Kidney epithelial cell (primary cell): ENCODE data around the gene EXOC6. TPM values are rescaled to one million over a fixed set of nuclear protein-coding genes. Genes with fewer than 3 reads are reported as not detected.

Source experiments
- DNase-seq: peaks from one replicate; pipeline ENCODE4 v3.0.0-alpha.2; 2010; ENCODE audit warnings: low read depth
- H3K27me3 ChIP-seq: 2 replicates; pipeline ENCODE4 v1.6.0; 2011; ENCODE audit warnings: low read length; ENCODE audit not compliant: control insufficient read depth, insufficient read depth
- H3K36me3 ChIP-seq: 2 replicates; pipeline ENCODE4 v1.5.1; 2011; ENCODE audit warnings: low read length; ENCODE audit not compliant: control insufficient read depth, insufficient read depth
- H3K4me3 ChIP-seq: 2 replicates; pipeline ENCODE4 v1.5.1; 2011; ENCODE audit warnings: low read depth, mild to moderate bottlenecking, control low read depth, low read length
- total RNA-seq: library from RNA; depleted of rRNA; stranded (reverse); fragments of >200 nt; gene quantifications from 2 replicates; pipeline ENCODE4 v1.2.3, GENCODE V29; 2015
- TF ChIP-seq, protein P1 (sequence below): IDR thresholded peaks from 2 replicates; pipeline ENCODE4 v1.5.1; 2011; ENCODE audit warnings: mild to moderate bottlenecking, moderate library complexity, low read length, control low read depth, inconsistent platforms; ENCODE audit not compliant: insufficient read depth, poor library complexity, severe bottlenecking

Gene EXOC6
- total RNA-seq, 1 donor from 2014 or later: 10.5 TPM

DNA sequence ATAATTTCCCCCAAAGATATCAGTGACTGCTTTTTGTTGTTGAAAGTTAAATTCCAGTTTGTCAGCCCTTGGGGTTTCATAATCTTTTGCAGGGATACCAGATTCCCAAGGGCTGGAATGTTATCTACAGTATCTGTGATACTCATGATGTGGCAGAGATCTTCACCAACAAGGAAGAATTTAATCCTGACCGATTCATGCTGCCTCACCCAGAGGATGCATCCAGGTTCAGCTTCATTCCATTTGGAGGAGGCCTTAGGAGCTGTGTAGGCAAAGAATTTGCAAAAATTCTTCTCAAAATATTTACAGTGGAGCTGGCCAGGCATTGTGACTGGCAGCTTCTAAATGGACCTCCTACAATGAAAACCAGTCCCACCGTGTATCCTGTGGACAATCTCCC, 228.6 kb downstream of the EXOC6 start:
- Histone ChIP-seq H3K36me3 (no peaks in the 10 kb centered on the region), H3K27me3 (peaks cover 54% of the 10 kb centered on the region), H3K4me3 (no peak overlapping the region)
- DNase-seq: no peak
- TF ChIP-seq, protein P1, sequence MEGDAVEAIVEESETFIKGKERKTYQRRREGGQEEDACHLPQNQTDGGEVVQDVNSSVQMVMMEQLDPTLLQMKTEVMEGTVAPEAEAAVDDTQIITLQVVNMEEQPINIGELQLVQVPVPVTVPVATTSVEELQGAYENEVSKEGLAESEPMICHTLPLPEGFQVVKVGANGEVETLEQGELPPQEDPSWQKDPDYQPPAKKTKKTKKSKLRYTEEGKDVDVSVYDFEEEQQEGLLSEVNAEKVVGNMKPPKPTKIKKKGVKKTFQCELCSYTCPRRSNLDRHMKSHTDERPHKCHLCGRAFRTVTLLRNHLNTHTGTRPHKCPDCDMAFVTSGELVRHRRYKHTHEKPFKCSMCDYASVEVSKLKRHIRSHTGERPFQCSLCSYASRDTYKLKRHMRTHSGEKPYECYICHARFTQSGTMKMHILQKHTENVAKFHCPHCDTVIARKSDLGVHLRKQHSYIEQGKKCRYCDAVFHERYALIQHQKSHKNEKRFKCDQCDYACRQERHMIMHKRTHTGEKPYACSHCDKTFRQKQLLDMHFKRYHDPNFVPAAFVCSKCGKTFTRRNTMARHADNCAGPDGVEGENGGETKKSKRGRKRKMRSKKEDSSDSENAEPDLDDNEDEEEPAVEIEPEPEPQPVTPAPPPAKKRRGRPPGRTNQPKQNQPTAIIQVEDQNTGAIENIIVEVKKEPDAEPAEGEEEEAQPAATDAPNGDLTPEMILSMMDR: no peak

DNA sequence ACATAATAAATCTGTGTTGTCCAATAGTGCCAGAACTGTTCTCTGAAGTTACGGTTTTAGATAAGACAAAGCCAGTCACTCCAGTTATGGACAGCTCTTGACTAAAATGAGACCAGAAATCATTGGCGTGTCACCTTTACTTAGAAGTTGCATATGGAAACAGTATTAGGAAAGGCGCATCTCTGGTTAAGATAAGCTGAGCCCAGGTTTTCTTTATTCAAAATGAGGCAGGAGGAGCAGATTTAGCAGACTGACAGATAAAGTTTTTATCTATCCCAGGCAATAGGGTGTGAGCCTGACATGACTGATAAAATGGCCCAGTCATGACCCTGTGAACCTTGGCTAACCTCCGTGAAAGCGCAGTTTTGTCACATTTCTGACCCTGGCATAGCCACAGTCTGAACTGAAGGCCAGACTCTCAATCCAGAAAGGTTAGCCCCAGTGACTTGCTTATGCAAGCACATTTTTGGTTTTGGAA, 229.6 kb downstream of the EXOC6 start:
- TF ChIP-seq, protein P1: no peak
- Histone ChIP-seq H3K36me3 (no peaks in the 10 kb centered on the region), H3K27me3 (peaks cover 44% of the 10 kb centered on the region), H3K4me3 (no peak overlapping the region)
- no peak for DNase-seq

DNA sequence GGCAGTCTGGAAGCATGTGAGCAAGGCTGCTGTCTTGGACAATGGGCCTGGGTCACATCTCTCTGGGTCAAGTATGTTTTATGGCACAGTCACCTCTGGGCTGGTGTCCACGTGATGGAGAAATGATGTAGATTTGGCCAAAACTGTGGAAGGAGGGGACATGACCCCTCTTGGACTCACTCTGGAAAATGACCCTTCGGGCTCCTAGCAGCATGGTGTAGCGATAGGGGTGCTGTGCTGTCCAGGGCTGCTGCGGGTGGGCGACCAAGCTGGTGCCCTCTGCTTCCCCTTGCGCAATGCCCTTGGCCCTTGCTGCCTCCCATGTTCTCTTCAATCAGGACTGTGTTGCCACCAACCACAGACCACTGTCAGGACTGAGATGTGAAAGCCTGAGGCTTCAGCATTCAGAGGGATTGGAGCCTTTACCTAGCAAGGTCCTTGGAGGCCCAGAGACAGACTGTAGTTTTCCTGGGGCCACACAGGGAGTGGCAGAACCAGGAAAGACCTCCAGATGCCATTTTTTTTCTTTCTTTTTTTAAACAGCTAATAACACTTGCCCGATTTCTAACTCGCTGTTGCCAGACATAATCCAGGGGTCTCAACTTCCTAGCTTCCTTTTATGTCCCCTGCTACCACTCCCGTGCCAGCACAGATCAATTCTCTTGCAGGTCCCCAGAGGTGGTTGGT, 231.5 kb downstream of the EXOC6 start:
- Histone ChIP-seq H3K4me3 (no peak overlapping the region), H3K36me3 (no peaks in the 10 kb centered on the region), H3K27me3 (peaks cover 24% of the 10 kb centered on the region)
- TF ChIP-seq, protein P1: no peak
- DNase-seq: no peak

DNA sequence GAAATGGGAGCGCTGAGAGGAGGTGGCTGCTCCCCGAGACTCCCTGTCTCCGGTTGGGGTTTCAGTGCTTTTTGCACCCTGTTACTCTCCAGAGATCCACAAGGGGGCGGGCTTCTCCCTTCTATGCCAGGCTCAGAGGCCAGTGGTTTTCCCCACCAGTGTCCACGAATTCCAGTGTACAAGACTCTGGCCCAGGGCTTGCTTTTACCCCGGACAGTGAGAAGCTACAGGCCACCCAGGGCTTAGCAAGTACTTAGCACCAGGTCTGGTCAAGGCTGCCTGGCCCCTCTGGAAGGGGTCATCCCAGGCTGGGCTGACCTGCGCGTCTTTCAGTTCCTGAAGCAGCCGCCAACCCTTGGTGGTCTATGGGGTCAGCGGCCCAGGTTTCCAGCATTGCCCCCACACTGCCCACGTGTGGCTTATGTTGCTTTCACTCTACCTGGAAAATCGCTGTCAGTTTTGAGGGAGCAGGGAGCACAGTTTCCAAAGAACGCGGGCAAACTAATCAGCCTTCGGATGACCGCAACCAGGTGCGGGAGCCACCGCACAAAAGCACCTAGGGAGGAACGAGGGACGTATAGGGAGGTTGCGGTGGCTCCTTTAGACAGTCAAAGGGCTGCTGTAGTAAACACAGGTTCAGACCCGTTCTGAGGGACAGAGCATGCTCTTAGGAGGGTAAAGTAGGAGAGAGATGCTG, 232.2 kb downstream of the EXOC6 start:
- no peak for DNase-seq
- TF ChIP-seq, protein P1: peak; percentile 88
- H3K27me3 ChIP-seq: peaks cover 18% of the 10 kb centered on the region
- no peaks in the 10 kb centered on the region for H3K36me3 ChIP-seq
- no peak overlapping the region for H3K4me3 ChIP-seq

DNA sequence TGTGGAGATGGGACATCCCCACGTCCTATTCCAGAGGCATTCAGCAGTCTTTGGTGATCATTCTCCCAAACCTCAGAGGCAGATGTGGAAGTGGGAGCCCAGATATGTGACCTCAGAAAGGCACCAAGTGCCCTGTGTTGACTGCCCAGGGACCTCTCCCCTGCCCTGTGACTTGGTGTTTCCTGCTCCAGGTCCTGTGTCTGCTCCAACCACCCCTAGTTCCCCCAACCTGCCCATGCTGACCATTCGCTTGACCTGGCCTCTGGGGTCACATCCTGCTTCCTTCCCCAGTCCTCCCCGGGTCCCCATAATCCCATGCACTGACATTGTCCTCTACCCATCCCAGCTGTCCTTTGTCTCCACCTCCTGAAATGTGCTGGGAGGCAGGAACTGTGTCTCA, 233.0 kb downstream of the EXOC6 start:
- DNase-seq: no peak
- H3K4me3 ChIP-seq: no peak overlapping the region
- H3K27me3 ChIP-seq: peaks cover 10% of the 10 kb centered on the region
- TF ChIP-seq, protein P1: no peak
- H3K36me3 ChIP-seq: no peaks in the 10 kb centered on the region
